ENCODE data around the gene COL27A1. TPM values are rescaled to one million over a fixed set of nuclear protein-coding genes. Genes with fewer than 3 reads are reported as not detected.

Gene COL27A1
- total RNA-seq, 1 donor from 2014 or later = 3.9 TPM

GRCh38 chr9:114357911-114358328 lies 202.6 kb downstream of the COL27A1 start:
- no peak for TF ChIP-seq CTCF (IDR thresholded peaks at IDR 0.05; ENCODE audit: partially characterized antibody, unreplicated experiment)
- H3K27me3 Mint-ChIP-seq (ENCODE audit: unreplicated experiment) = peaks cover 5% of the 10 kb centered on the region
- DNase-seq = no peak
- no peak overlapping the region for H3K4me3 Mint-ChIP-seq (ENCODE audit: unreplicated experiment)
- no peaks in the 10 kb centered on the region for H3K36me3 Mint-ChIP-seq (ENCODE audit: unreplicated experiment)
- H3K4me1 Mint-ChIP-seq (ENCODE audit: low read depth, unreplicated experiment) = no peaks in the 10 kb centered on the region
- H3K27ac Mint-ChIP-seq (ENCODE audit: unreplicated experiment) = no peak overlapping the region
- peaks cover 4% of the 10 kb centered on the region for H3K9me3 Mint-ChIP-seq (ENCODE audit: unreplicated experiment)

GRCh38 chr9:114359801-114360200 lies 204.5 kb downstream of the COL27A1 start:
- Mint-ChIP-seq H3K9me3 (ENCODE audit: unreplicated experiment) (peaks cover 4% of the 10 kb centered on the region), H3K36me3 (ENCODE audit: unreplicated experiment) (no peaks in the 10 kb centered on the region), H3K27ac (ENCODE audit: unreplicated experiment) (no peak overlapping the region), H3K27me3 (ENCODE audit: unreplicated experiment) (peaks cover 7% of the 10 kb centered on the region), H3K4me3 (ENCODE audit: unreplicated experiment) (no peak overlapping the region), H3K4me1 (ENCODE audit: low read depth, unreplicated experiment) (no peaks in the 10 kb centered on the region)
- no peak for DNase-seq
- TF ChIP-seq CTCF (IDR thresholded peaks at IDR 0.05; ENCODE audit: partially characterized antibody, unreplicated experiment) = no peak

- no peak for TF ChIP-seq CTCF (IDR thresholded peaks at IDR 0.05; ENCODE audit: partially characterized antibody, unreplicated experiment)
- H3K4me3 Mint-ChIP-seq (ENCODE audit: unreplicated experiment) = no peak overlapping the region
- H3K9me3 Mint-ChIP-seq (ENCODE audit: unreplicated experiment) = peaks cover 4% of the 10 kb centered on the region
- no peaks in the 10 kb centered on the region for H3K4me1 Mint-ChIP-seq (ENCODE audit: low read depth, unreplicated experiment)
- H3K27me3 Mint-ChIP-seq (ENCODE audit: unreplicated experiment) = peaks cover 7% of the 10 kb centered on the region
- no peaks in the 10 kb centered on the region for H3K36me3 Mint-ChIP-seq (ENCODE audit: unreplicated experiment)
- no peak for DNase-seq
- H3K27ac Mint-ChIP-seq (ENCODE audit: unreplicated experiment) = no peak overlapping the region
Measured at GRCh38 chr9:114361542-114361941, 206.2 kb downstream of the COL27A1 start.

Small RNAs within 50 kb of the gene (microRNA-seq; reads per million reads assigned to microRNA genes)
- 704 reads per million, percentile 87 among the genes with 10 or more reads in this experiment for gene MIR455 (ENCODE audit: unreplicated experiment)

Other genes starting within 250 kb of the COL27A1 start
- 0.29 TPM for gene AMBP, start 77.2 kb upstream of the COL27A1 start, total RNA-seq (ENCODE audit: unreplicated experiment)
- gene KIF12, start 56.2 kb upstream of the COL27A1 start, total RNA-seq (ENCODE audit: unreplicated experiment) = 0.93 TPM
- not detected for gene ORM1, start 167.6 kb downstream of the COL27A1 start, total RNA-seq (ENCODE audit: unreplicated experiment)
- gene ORM2, start 174.3 kb downstream of the COL27A1 start, total RNA-seq (ENCODE audit: unreplicated experiment) = not detected
- gene AKNA, start 232.4 kb downstream of the COL27A1 start, total RNA-seq (ENCODE audit: unreplicated experiment) = 32.6 TPM